NCI-H345 (cell line): Measurements from ENCODE around the gene ARF1.
A peak's percentile ranks its signal among the peaks of the same experiment; 100 is the strongest.

ENCODE experiments used
- DNase-seq: peaks from one replicate; lab custom pipeline; 2025; lab: John Stamatoyannopoulos, UW

The ARF1 gene

DNA sequence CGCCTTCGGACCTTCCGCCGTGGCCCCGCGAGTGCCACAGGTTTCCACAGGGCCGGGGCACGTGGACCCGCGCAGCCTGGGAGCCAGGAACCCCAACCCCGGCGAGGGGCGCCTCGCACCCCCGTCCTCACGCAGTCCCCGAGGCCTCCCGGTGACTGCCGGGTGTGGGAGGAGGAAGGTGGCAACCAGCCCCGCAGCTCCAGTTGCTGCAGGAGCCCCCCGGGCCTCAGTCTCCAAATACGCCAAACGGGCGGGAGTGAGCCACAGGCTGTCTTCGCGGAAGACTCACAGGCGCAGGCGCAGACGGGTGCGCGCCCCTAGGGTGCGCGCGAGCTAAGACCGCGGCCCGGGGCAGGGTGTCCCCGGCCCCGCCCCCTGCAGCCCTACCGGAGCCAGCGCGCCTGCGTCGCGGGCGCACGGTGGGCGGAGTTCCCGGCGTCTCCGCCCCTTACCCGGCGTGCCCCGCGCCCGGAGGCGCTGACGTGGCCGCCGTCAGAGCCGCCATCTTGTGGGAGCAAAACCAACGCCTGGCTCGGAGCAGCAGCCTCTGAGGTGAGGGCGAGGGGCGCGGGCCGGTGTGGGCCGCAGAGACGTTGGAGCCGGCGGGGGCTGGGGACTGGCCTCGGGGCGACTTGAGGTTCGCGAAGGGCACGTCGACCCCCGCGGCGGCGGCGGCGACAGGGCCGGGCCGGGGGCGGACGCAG lies at the start of gene ARF1:
TSS of gene ARF1 (plus strand) at position 495 of the 704 bp plus-strand sequence. CDS start 14,407 bp downstream, outside the sequence.
- peak; percentile 95 for DNase-seq

DNA sequence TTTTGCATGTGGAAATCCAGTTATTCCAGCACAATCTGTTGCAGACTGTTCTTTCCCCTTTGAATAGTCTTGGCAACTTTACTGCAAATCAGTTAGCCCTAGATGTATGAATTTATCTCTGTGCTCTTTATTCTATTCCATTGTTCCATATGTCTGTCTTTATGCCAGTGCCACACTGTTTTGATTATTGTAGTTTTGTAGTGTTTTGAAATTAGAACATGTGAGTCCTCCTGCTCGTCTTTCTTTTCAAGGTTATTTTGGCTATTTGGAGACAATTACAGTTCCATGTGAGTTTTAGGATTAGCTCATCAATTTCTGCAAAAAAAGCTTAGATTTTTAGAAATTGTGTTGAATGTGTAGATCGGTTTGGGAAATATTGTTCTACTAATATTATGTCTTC lies 49.1 kb upstream of the ARF1 start:
- no peak for DNase-seq

DNA sequence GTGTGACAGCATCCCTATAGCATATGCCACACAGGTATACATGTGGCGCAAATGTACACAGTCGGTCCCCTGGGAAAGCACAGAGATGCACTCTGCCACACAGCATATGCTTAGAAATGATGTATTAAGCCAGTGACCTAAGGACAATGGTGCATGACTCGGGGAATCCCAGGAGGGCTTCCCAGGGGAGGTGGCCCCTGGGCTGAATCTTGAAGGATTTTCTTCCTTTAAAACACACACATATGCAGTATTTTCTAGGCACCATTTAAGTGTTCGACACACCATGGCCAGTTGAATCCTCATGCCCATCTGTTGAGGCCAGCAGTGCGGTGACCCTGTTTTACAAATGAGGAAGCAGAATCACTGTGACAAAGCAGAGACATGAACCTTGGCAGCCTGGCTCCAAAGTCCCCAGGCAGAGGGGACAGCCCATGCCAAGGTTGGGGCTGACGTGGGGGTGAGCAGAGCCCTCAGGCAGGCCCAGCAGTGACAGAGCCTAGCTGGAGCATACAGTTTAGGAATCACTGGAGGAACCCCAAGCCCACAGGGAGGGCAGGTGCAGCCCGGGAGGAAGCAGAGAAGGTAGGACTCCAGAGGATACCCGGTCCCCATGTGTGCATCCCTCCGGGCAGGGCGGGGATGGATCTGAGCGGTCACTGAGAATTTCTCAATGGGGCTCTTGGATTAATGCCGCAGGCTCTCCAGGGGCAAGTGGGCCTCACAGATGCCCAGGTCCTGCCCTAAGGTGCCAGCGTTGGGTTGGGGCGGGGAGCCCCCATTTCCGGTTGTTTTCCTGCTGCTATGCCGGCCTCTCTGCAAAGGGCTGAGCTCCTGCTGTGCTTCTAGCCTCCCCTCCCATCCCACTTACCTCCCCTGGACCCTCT lies 47.3 kb upstream of the ARF1 start:
- DNase-seq: no peak

DNA sequence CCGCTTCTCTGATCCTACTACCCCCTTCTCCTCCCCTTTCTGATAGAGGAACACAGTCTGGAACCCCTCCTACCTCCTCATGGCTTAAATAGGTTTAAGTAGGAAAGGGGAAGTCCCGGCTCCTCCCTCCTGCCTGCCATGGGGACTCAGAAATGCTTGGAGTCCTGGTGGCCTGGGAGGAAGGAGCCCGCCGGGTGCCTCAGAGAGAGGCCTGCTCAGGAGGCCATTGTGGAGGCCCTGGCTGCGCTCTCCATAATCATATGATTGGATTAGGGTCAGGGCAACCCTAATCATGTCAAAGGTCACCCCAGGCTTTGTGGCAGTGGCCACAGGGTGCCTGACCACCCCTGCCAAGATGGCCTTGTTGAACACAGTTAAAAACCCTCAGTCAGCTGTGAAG lies 46.7 kb upstream of the ARF1 start:
- no peak for DNase-seq

DNA sequence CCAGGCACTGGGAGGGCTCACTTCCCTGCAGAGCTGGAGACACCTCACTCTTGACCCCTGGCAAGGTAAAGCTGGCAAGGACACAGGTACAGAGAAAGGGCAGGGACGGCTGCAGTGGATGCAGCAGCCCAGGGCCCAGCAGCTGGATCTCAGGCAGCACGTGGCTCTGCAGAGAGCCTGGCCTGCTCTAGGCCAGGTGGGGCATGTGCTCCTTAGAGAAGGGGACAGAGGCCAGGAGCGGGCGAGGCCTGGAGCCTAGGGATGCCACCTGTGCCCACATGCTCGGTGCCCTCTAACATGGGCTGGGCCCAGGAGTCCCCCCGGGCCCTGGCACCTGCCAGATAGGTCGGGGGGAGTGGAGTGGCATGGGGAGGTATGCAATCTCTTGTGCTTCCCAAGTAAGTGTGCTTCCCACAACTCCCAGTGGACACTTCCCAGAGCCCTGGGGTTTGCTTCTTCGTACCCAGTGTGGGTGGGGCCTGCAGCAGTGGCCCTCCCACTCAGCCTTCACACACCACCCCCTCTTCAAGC lies 45.7 kb upstream of the ARF1 start:
- DNase-seq: no peak

DNA sequence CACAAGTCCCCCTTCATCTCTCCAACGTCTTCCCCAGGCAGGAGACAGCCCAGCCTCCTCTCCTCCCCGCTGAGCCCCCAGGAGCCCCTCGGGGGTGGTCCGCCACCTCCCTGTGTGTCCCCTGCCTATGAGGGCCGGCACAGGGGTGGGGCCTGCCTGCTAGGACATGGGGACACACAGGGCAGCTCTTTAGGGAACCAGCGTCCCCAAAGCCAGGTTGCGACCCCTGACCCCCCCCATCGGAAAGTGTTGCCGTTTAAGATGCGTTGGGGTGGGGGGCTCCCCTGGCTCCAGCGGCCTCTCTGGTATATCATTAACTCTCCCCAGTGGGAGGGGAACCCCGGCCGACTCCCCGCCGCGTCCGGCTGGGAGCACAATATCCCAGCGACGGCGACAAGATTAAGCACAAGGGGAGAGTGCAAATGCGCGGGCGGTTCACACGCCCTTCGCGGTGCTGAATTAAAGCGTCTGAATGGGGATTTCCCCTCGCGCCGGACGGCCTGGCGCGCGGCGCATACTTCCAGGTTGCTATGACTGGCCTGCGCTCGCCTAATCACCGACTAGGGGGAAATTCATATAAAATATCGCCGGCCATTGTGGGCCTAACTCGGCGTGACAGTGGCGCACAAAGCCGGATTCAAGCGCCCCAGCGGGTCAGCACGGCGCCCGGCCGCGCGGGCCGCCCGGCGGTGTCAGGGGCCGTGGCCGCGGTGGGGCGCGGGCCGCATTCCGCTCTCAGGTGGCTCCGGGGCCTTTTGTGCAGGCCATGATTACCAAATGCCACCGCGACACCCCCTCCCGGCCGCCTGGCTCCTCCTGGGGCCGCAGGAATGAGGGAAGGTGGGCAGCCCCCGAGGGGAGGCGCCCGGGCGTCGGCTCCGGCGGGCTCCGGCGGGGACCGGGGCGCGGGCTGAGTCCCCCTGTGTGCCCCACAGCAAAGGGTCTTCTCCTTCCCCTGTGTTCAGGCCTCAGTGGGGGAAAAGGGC lies 44.8 kb upstream of the ARF1 start:
- no peak for DNase-seq

DNA sequence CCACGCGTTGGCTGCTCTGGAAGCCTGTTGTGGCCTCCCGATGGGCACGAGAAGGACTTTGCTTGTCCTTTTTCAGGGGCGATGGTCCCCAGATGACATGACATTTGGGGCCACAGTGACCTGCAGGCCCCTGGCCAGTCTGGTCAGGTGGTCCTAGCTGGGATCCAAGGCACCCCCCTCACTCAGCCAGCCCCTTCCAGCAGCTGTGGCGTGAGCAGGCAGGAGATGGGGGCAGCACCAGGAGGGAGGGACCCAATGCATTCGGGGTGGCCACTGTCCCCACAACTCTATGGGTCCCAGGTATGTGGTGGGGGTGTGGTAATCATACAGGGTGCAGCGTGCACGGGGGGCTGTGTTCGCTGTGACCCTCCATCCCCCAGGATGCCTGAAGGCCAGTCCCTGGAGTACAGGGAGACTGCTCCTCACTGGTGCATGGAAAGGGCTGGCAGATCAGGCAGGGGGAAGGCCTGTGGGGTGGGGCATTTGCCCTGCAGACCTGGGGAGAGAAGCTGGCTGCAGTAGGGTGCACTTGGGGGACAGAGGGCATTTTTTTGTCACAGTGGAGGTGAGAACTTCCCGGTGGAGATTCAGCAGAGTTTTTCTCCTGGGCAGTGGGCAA lies 44.0 kb upstream of the ARF1 start:
- DNase-seq: no peak

DNA sequence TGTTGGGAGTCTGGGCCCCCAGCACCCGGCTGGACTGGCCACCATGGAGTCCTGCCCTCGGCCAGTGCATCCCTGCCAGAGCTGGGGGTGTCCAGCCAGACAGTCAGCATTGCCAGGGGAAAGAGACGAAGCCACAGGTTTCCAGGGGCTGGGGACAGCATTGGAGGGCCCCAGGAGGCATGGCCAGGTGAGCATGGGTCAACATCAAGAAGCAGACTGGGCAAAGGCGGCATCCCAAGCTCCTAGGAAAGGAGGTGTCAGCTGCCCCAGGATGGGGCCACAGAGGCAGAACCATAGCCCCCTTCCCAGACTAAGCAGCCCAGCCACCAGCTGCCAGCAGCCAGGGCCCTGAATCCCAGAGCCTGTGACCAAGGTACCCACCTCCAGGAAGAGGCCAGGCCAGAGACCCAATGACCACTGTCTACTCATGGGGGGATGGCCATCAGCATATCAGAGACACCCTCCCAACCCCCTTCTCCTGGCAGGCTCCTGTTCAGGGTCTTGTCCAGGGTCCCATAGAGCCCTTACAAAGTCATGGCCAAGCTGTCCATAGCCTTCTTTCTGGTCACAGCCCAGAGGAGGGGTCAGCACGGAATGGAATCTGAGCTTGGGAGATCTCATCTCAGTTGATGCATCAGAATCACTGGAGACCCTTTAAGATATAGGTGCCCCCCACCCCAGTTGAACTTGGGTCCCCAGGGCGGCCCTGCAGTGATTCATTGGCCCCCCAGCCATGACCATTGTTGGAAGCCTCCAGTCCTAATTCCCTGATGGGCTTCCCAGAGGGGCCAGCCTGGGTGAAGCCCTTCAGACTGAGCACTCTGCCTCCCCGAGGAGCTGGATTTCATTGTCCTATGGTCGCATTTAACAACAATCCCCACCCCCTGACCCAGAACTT lies 43.3 kb upstream of the ARF1 start:
- no peak for DNase-seq

DNA sequence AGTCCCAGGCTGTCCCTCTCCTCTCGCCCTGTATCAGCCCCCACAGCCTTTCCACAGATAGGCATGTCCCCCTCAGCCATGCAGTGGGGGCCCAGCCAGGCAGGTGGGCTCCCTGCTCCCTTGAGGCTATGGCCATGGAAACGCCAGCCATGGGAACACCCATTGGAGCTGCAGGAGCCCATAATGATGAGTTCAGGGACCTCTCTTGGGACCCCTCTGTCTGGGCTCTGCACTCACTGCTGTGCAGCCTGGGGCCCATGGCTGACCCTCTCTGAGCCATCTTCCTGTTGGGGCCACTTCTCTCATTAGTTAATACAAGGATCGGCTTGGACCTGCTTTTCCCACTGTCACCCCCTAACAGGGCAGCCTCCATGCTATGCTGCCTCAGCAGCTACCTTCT lies 42.5 kb upstream of the ARF1 start:
- DNase-seq: no peak

DNA sequence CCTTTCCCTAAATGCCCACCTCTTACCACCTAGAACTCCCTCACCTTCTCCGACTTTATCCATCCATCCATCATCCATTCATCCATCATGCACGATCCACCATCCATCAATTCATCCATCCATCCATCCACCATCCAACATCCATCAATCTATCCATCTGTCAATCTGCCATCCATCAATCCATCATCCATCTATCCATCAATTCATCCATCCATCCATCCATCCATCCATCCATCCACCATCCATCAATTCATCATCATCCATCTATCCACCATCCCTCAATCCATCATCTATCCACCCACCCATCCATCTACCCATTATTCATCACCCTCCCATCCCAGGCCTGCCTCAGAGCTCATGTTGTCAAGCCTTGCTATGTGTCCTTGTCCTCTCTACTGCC lies 41.2 kb upstream of the ARF1 start:
- no peak for DNase-seq

DNA sequence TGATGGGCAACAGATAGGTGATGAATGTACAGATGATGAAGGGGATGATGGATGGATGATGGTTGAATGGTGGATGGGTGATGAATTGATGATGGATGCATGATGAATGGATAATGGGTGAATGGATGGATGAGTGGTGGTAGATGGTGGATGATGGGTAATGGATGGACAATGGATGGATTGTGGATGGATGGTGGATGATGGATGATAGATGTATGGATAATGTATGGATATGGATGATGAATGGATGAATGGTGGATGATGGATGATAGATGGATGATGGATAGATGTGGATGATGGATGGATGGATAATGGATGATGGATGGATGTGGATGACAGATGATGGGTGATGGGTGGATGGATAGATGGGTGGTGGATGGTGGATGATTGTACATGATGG lies 40.0 kb upstream of the ARF1 start:
- DNase-seq: no peak

DNA sequence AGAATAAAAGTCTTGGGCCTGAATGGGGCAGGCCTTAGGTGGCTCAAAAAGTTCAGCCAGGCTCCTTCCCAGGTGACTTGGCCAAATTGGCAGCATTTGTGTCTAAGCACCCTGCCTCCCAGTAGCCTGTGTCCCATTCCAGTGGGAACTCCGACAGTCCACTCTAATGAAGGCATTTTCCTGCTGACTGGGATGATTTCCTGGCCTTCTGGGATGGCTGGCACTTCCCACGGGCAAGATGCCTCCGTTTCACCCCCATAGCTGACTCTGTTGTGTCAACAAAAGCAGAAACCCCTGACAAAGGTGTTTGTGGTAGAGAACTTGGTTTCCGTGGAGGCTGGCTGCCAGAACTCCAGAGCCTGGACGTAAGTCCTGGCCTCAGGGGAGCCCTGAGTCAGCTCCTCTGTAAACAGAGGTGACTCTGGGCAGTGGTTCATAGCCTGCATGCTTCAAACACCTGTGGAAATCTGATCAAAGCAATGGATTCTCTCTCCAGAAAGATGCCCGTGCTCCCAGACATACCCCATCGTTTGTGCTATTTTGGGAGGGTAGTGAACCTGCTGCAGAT lies 39.1 kb upstream of the ARF1 start:
- no peak for DNase-seq

DNA sequence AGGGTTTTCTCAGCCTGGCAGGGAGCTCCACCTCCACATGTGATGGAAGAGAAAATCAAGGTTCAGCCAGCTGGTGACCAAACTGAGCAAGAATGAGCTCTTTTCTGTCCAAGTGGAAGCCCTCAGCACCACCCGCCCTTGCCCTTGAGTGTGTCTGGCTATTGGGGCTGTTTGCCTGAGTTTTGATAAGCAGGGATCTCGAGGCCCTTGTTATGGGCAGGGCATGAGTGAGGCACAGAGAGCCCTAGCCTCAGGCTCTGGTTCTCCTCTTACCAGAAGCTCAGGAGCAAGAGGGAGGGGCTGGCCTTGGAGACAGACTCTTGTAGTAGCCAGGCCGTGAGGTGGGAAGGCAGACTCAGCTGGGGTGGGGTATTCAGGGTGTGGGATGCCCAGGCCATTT lies 37.5 kb upstream of the ARF1 start:
- no peak for DNase-seq

DNA sequence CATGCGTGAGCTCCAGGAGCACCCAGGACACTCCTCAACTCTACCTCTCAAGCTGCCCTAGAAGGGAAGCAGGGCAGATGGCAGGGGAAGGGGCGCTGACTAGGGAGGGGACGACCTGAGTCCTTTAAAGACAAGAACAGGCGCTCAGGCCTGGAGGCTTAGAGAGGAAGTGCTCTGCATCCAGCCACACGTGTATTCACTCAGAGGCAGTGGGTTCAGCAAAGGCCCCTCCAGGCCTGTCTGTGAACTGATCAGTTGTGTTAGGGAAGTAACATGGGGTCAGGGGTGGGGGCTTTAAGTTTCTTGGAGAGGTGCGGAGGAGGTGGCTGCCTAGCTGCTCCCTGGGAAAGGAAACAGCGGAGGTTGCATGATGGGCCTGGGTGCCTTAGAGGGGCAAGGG lies 37.1 kb upstream of the ARF1 start:
- no peak for DNase-seq

DNA sequence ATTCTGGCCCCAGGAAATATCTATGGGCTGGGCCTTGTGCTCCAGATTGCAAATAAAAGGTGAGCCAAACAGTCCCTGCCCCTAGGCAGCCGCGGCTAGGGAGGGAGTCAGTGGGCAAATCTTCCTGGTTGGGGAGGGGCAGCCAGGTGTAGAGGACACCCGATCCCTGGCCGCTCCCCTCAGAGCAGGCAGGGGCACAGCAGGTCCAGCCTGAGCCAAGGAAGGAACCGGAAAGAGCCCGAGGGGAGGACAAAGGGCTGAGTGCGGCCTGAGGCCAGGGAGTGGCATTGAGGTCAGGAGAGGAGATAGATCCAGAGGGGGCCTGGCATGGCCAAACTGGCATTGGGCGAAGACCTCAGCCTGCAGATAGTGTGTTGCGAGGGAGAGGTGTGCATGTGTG lies 36.6 kb upstream of the ARF1 start:
- DNase-seq: no peak

DNA sequence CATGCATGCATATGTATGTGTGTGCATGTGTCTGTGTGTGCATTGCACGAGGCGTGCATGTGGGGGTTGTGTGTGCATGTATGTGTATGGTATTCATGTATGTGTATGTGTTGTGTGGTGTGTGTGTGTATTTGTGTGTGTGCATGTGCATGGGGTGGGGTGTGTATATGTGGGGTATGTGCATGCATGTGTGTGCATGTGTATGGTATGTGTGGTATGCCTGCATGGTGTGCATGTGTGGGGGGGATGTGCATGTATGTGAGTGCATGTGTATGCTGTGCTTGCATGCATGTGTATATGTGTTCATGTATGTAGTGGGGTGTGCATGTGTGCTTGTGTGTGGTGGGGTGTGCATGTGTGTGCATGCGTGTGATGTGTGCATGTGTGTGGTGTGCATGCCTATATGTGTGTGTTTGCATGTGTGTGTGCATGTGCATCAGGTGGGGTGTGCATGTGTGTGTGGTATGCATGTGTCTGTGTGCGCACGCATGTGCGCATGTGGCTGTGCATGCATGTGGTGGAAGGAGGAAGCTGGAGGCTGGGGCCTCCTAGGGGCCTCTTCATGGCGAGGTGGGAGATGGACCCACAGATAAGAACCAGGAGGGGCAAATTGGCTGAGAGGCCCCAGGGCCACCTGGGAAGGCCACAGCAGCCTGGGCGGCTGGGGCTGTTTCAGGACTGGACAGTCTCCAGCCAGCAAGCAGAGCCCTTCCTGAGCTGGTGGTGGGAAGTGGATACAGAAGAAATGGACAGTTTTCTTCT lies 35.9 kb upstream of the ARF1 start:
- no peak for DNase-seq

DNA sequence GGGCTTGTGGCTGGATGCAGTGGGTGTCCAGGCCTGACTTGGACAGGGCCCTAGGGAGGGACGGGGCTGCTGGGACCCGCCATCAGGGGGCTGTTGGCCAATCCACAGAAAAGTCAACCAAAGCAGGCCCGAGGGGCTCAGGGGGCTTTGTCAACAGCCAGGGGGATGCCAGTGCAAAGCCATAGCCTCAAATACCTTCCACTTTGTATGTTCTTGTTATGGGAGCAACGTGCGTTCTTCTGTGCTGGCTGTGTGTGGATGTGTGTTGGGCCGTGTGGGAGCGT lies 35.4 kb upstream of the ARF1 start:
- DNase-seq: no peak

DNA sequence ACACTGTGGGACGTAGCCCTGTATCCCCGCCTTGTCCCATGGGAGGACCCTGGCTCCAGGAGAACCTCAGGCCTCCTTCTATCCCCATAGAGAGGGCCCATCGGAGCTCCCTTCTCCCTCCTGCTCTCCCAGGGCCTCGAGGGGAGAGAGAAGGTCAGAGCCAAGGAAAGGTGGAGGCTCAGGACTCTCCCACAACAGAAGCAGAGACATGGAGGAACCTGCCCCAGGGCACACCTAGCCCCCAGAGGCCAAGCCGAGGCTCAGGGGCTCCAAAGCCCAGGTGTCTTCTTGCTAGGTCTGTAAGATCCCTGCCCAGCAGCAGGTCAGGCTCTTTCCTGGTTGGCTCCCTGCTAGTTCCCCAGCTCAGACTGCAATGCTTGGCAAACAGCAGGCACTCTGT lies 34.4 kb upstream of the ARF1 start:
- no peak for DNase-seq

DNA sequence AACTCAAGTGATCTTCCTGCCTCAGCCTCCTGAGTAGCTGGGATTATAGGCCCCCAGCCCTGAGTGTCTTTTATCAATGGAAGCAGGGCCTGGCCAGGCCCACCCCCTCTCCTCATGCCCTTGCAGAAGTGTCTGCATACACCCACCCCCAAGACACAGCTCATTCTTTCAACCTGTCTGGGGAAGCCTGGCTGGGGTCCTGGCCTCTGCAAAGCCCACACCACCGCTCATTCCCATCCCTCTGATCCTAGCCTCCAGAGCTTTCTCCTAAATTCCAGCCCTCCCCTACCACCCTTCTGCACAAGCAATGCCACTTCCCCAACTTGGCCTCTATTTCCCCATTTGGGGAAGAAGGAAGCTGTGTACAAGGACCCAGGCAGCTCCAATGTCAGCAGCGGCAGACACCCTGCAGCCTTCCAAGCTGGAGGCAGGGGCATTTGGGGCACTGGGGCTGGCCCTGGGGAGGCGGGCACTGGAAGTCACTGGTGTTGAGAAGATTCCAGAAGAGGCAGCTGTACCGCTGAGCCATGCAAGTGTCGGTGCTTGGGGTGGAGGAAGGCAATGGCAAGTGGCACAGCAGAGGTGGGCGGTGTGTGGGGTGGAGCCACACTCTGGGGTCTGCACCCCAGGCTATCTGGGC lies 33.7 kb upstream of the ARF1 start:
- no peak for DNase-seq
